ENCODE results near the gene FGF14. TPM values are rescaled to one million over a fixed set of nuclear protein-coding genes. Genes with fewer than 3 reads are reported as not detected.
A peak's percentile ranks its signal among the peaks of the same experiment; 100 is the strongest.

FGF14 gene
- total RNA-seq, 1 donor from 2014 or later, result not detected

- no peak for TF ChIP-seq CTCF (IDR thresholded peaks at IDR 0.05; ENCODE audit: insufficient read depth, low read length, severe bottlenecking)
- no peak for FAIRE-seq
- H3K27me3 ChIP-seq (ENCODE audit: control insufficient read depth, insufficient read depth, low read length), result no peaks in the 10 kb centered on the region
Observed at GRCh38 chr13:101673360-101674105, 728.3 kb downstream of the FGF14 start.

GRCh38 chr13:101661839-101662238 lies 740.0 kb downstream of the FGF14 start:
- no peak for TF ChIP-seq CTCF (IDR thresholded peaks at IDR 0.05; ENCODE audit: insufficient read depth, low read length, severe bottlenecking)
- DNase-seq (ENCODE audit: low read depth), result no peak
- no peak overlapping the region for H3K4me3 ChIP-seq (ENCODE audit: low read depth, low read length)
- H3K27me3 ChIP-seq (ENCODE audit: control insufficient read depth, insufficient read depth, low read length), result no peaks in the 10 kb centered on the region
- no peaks in the 10 kb centered on the region for H3K36me3 ChIP-seq (ENCODE audit: control insufficient read depth, insufficient read depth, low read length)
- no peak for FAIRE-seq

More at GRCh38 chr13:101673360-101674105, 728.3 kb downstream of the FGF14 start:
- peak; percentile 17 for DNase-seq (ENCODE audit: low read depth)
- H3K36me3 ChIP-seq (ENCODE audit: control insufficient read depth, insufficient read depth, low read length), result no peaks in the 10 kb centered on the region
- H3K4me3 ChIP-seq (ENCODE audit: low read depth, low read length), result no peak overlapping the region

Other genes with a start within 250 kb of the FGF14 start
- gene TPP2, start 194.9 kb upstream of the FGF14 start, total RNA-seq, result 22.4 and 25.5 TPM in 2 replicates

Measured in bronchial epithelial cell (primary cell).